ENCODE results near the gene KRTAP10-6. TPM values are rescaled to one million over a fixed set of nuclear protein-coding genes. Genes with fewer than 3 reads are reported as not detected.

KRTAP10-6 gene
- total RNA-seq, 4 donors from 2014 or later: not detected

GRCh38 chr21:44549525-44550211, 42.6 kb downstream of the KRTAP10-6 start:
- Histone ChIP-seq H3K9me3 (peaks cover 0 to 5% of the 10 kb centered on the region in 2 donors), H3K36me3 (no peaks in the 10 kb centered on the region), H3K27ac (no peak overlapping the region), H3K27me3 (no peaks in the 10 kb centered on the region), H3K4me3 (no peak overlapping the region), H3K4me1 (no peaks in the 10 kb centered on the region)
- no peak for TF ChIP-seq POLR2A (IDR thresholded peaks at IDR 0.05)
- DNase-seq: no peak
- intact Hi-C loops (cut with DNase I; ENCODE audit: low total_unique reads): no loop called here

GRCh38 chr21:44548922-44549321, 43.4 kb downstream of the KRTAP10-6 start:
- Histone ChIP-seq H3K4me3 (no peak overlapping the region), H3K4me1 (no peaks in the 10 kb centered on the region), H3K27ac (no peak overlapping the region), H3K36me3 (no peaks in the 10 kb centered on the region), H3K27me3 (no peaks in the 10 kb centered on the region), H3K9me3 (peaks cover 0 to 5% of the 10 kb centered on the region in 2 donors)
- DNase-seq: no peak
- TF ChIP-seq CTCF (IDR thresholded peaks at IDR 0.05) (no peak), POLR2A (IDR thresholded peaks at IDR 0.05) (no peak)
- intact Hi-C loops (cut with DNase I; ENCODE audit: low total_unique reads): no loop called here

- Histone ChIP-seq H3K36me3 (no peaks in the 10 kb centered on the region), H3K9me3 (peaks cover 0 to 5% of the 10 kb centered on the region in 2 donors), H3K4me3 (no peak overlapping the region), H3K4me1 (no peaks in the 10 kb centered on the region), H3K27ac (no peak overlapping the region), H3K27me3 (no peaks in the 10 kb centered on the region)
- TF ChIP-seq POLR2A (IDR thresholded peaks at IDR 0.05) (no peak), CTCF (IDR thresholded peaks at IDR 0.05) (no peak)
- intact Hi-C loops (cut with DNase I; ENCODE audit: low total_unique reads): no loop called here
- DNase-seq: no peak
These were observed 43.9 kb downstream of the KRTAP10-6 start for GRCh38 chr21:44548381-44548780.

GRCh38 chr21:44547656-44548331, 44.5 kb downstream of the KRTAP10-6 start:
- DNase-seq: no peak
- no peaks in the 10 kb centered on the region for H3K27me3 ChIP-seq
- H3K4me3 ChIP-seq: no peak overlapping the region
- no peak for TF ChIP-seq CTCF (IDR thresholded peaks at IDR 0.05)
- TF ChIP-seq POLR2A (IDR thresholded peaks at IDR 0.05): no peak
- H3K9me3 ChIP-seq: peaks cover 0 to 5% of the 10 kb centered on the region in 2 donors
- intact Hi-C loops (cut with DNase I; ENCODE audit: low total_unique reads): no loop called here
- no peaks in the 10 kb centered on the region for H3K4me1 ChIP-seq
- H3K36me3 ChIP-seq: no peaks in the 10 kb centered on the region
- H3K27ac ChIP-seq: no peak overlapping the region

- Histone ChIP-seq H3K27me3 (no peaks in the 10 kb centered on the region), H3K4me1 (no peaks in the 10 kb centered on the region), H3K27ac (no peak overlapping the region), H3K36me3 (no peaks in the 10 kb centered on the region), H3K9me3 (peaks cover 0 to 5% of the 10 kb centered on the region in 2 donors), H3K4me3 (no peak overlapping the region)
- intact Hi-C loops (cut with DNase I; ENCODE audit: low total_unique reads): no loop called here
- TF ChIP-seq POLR2A (IDR thresholded peaks at IDR 0.05) (no peak), CTCF (IDR thresholded peaks at IDR 0.05) (no peak)
- DNase-seq: no peak
These were observed 47.7 kb downstream of the KRTAP10-6 start for GRCh38 chr21:44544566-44544965.
